ENCODE measurements around the gene SGSH. TPM values are rescaled to one million over a fixed set of nuclear protein-coding genes. Genes with fewer than 3 reads are reported as not detected.
"Not testable (repeated sequence)": the region's sequence is repeated elsewhere in the genome, so short reads cannot be mapped to it uniquely, and the experiment has no call there.

Gene SGSH
- total RNA-seq, 3 donors from 2014 or later: 18.9 to 25.2 (median 19.1) TPM

- peaks cover 11% of the 10 kb centered on the region for H3K36me3 Mint-ChIP-seq (ENCODE audit: insufficient read depth)
- H3K4me3 Mint-ChIP-seq: no peak overlapping the region
- no peaks in the 10 kb centered on the region for H3K27me3 Mint-ChIP-seq (ENCODE audit: low read depth)
- no peaks in the 10 kb centered on the region for H3K9me3 Mint-ChIP-seq
- H3K4me1 Mint-ChIP-seq (ENCODE audit: low read depth): no peaks in the 10 kb centered on the region
- DNase-seq: no peak
- no peak for ATAC-seq
Observed at GRCh38 chr17:80246266-80246681, 26.1 kb upstream of the SGSH start.

GRCh38 chr17:80245566-80246265 lies 25.6 kb upstream of the SGSH start:
- H3K9me3 Mint-ChIP-seq: no peaks in the 10 kb centered on the region
- H3K4me3 Mint-ChIP-seq: no peak overlapping the region
- peaks cover 9% of the 10 kb centered on the region for H3K36me3 Mint-ChIP-seq (ENCODE audit: insufficient read depth)
- no peaks in the 10 kb centered on the region for H3K4me1 Mint-ChIP-seq (ENCODE audit: low read depth)
- no peaks in the 10 kb centered on the region for H3K27me3 Mint-ChIP-seq (ENCODE audit: low read depth)
- no peak for ATAC-seq
- no peak for DNase-seq

- DNase-seq: no peak
- Mint-ChIP-seq H3K4me1 (ENCODE audit: low read depth) (no peaks in the 10 kb centered on the region), H3K36me3 (ENCODE audit: insufficient read depth) (peaks cover 9% of the 10 kb centered on the region), H3K4me3 (no peak overlapping the region), H3K9me3 (no peaks in the 10 kb centered on the region), H3K27me3 (ENCODE audit: low read depth) (no peaks in the 10 kb centered on the region)
- ATAC-seq: no peak
Observed at GRCh38 chr17:80244871-80245509, 24.9 kb upstream of the SGSH start.

GRCh38 chr17:80244448-80244847 lies 24.3 kb upstream of the SGSH start:
- H3K36me3 Mint-ChIP-seq (ENCODE audit: insufficient read depth); H3K9me3 Mint-ChIP-seq; ATAC-seq; H3K27me3 Mint-ChIP-seq (ENCODE audit: low read depth); H3K4me3 Mint-ChIP-seq; DNase-seq; H3K4me1 Mint-ChIP-seq (ENCODE audit: low read depth): not testable (repeated sequence)

GRCh38 chr17:80243526-80244433 lies 23.6 kb upstream of the SGSH start:
- H3K36me3 Mint-ChIP-seq (ENCODE audit: insufficient read depth): peaks cover 9% of the 10 kb centered on the region
- H3K27me3 Mint-ChIP-seq (ENCODE audit: low read depth): no peaks in the 10 kb centered on the region
- no peak overlapping the region for H3K4me3 Mint-ChIP-seq
- no peaks in the 10 kb centered on the region for H3K9me3 Mint-ChIP-seq
- ATAC-seq: no peak
- H3K4me1 Mint-ChIP-seq (ENCODE audit: low read depth): no peaks in the 10 kb centered on the region
- no peak for DNase-seq

GRCh38 chr17:80242505-80242904 lies 22.4 kb upstream of the SGSH start:
- DNase-seq (no peak), ATAC-seq (no peak)
- no peaks in the 10 kb centered on the region for H3K4me1 Mint-ChIP-seq (ENCODE audit: low read depth)
- no peaks in the 10 kb centered on the region for H3K9me3 Mint-ChIP-seq
- no peaks in the 10 kb centered on the region for H3K27me3 Mint-ChIP-seq (ENCODE audit: low read depth)
- H3K4me3 Mint-ChIP-seq: no peak overlapping the region
- peaks cover 13% of the 10 kb centered on the region for H3K36me3 Mint-ChIP-seq (ENCODE audit: insufficient read depth)

GRCh38 chr17:80237386-80237785 lies 17.3 kb upstream of the SGSH start:
- H3K36me3 Mint-ChIP-seq (ENCODE audit: insufficient read depth): peaks cover 33% of the 10 kb centered on the region
- no peak overlapping the region for H3K4me3 Mint-ChIP-seq
- no peak for ATAC-seq

GRCh38 chr17:80236911-80237310 lies 16.8 kb upstream of the SGSH start:
- ATAC-seq: no peak
- DNase-seq: no peak
- Mint-ChIP-seq H3K36me3 (ENCODE audit: insufficient read depth) (peaks cover 38% of the 10 kb centered on the region), H3K4me3 (no peak overlapping the region), H3K4me1 (ENCODE audit: low read depth) (no peaks in the 10 kb centered on the region), H3K27me3 (ENCODE audit: low read depth) (no peaks in the 10 kb centered on the region), H3K9me3 (peaks cover 6% of the 10 kb centered on the region)

More at GRCh38 chr17:80237386-80237785, 17.3 kb upstream of the SGSH start:
- Mint-ChIP-seq H3K4me1 (ENCODE audit: low read depth) (no peaks in the 10 kb centered on the region), H3K27me3 (ENCODE audit: low read depth) (no peaks in the 10 kb centered on the region), H3K9me3 (peaks cover 4% of the 10 kb centered on the region)
- no peak for DNase-seq

- DNase-seq: no peak
- H3K27me3 Mint-ChIP-seq (ENCODE audit: low read depth): no peaks in the 10 kb centered on the region
Observed at GRCh38 chr17:80233202-80233601, 13.1 kb upstream of the SGSH start.

GRCh38 chr17:80232438-80232837 lies 12.3 kb upstream of the SGSH start:
- no peaks in the 10 kb centered on the region for H3K27me3 Mint-ChIP-seq (ENCODE audit: low read depth)
- DNase-seq: no peak
- peaks cover 12% of the 10 kb centered on the region for H3K9me3 Mint-ChIP-seq
- no peak for ATAC-seq
- H3K4me1 Mint-ChIP-seq (ENCODE audit: low read depth): no peaks in the 10 kb centered on the region
- H3K36me3 Mint-ChIP-seq (ENCODE audit: insufficient read depth): peaks cover 43% of the 10 kb centered on the region
- no peak overlapping the region for H3K4me3 Mint-ChIP-seq

More at GRCh38 chr17:80233202-80233601, 13.1 kb upstream of the SGSH start:
- no peak for ATAC-seq
- Mint-ChIP-seq H3K9me3 (peaks cover 12% of the 10 kb centered on the region), H3K4me1 (ENCODE audit: low read depth) (no peaks in the 10 kb centered on the region), H3K4me3 (no peak overlapping the region), H3K36me3 (ENCODE audit: insufficient read depth) (peaks cover 43% of the 10 kb centered on the region)

- no peak for DNase-seq
- H3K4me3 Mint-ChIP-seq: no peak overlapping the region
- peaks cover 12% of the 10 kb centered on the region for H3K9me3 Mint-ChIP-seq
- no peaks in the 10 kb centered on the region for H3K27me3 Mint-ChIP-seq (ENCODE audit: low read depth)
- H3K36me3 Mint-ChIP-seq (ENCODE audit: insufficient read depth): peaks cover 37% of the 10 kb centered on the region
- H3K4me1 Mint-ChIP-seq (ENCODE audit: low read depth): peaks cover 2% of the 10 kb centered on the region
- no peak for ATAC-seq
Observed at GRCh38 chr17:80229011-80229410, 8.9 kb upstream of the SGSH start.

- H3K36me3 Mint-ChIP-seq (ENCODE audit: insufficient read depth): peaks cover 34% of the 10 kb centered on the region
- ATAC-seq: no peak
- H3K27me3 Mint-ChIP-seq (ENCODE audit: low read depth): no peaks in the 10 kb centered on the region
Observed at GRCh38 chr17:80228477-80228876, 8.3 kb upstream of the SGSH start.

GRCh38 chr17:80227666-80228065 lies 7.5 kb upstream of the SGSH start:
- no peak for ATAC-seq
- Mint-ChIP-seq H3K36me3 (ENCODE audit: insufficient read depth) (peaks cover 34% of the 10 kb centered on the region), H3K9me3 (peaks cover 10% of the 10 kb centered on the region), H3K4me1 (ENCODE audit: low read depth) (peaks cover 12% of the 10 kb centered on the region), H3K27me3 (ENCODE audit: low read depth) (no peaks in the 10 kb centered on the region), H3K4me3 (no peak overlapping the region)
- DNase-seq: no peak

More at GRCh38 chr17:80228477-80228876, 8.3 kb upstream of the SGSH start:
- no peak overlapping the region for H3K4me3 Mint-ChIP-seq
- DNase-seq: no peak
- peaks cover 12% of the 10 kb centered on the region for H3K9me3 Mint-ChIP-seq
- H3K4me1 Mint-ChIP-seq (ENCODE audit: low read depth): peaks cover 5% of the 10 kb centered on the region

- Mint-ChIP-seq H3K36me3 (ENCODE audit: insufficient read depth) (peaks cover 29% of the 10 kb centered on the region), H3K9me3 (peaks cover 6% of the 10 kb centered on the region), H3K4me3 (no peak overlapping the region), H3K4me1 (ENCODE audit: low read depth) (peaks cover 16% of the 10 kb centered on the region), H3K27me3 (ENCODE audit: low read depth) (no peaks in the 10 kb centered on the region)
- ATAC-seq (no peak), DNase-seq (no peak)
Observed at GRCh38 chr17:80227156-80227555, 7.0 kb upstream of the SGSH start.
